Sigmoid colon (tissue), 4 donors: ENCODE results near the gene TMEM198.

Experiments used
- POLR2AphosphoS5 ChIP-seq, 4 donors: sonication (generic); formaldehyde crosslinking; IDR thresholded peaks; one replicate each; pipeline ENCODE4 v1.6.1; 2017; ENCODE audit warnings: antibody characterized with exemption in 4 of 4
- TF ChIP-seq, protein P1 (sequence below), 4 experiments: fragments of 450-650 bp in 3 of 4; fragments of 200-600 bp in 1 of 4; IDR thresholded peaks; one replicate each; pipeline ENCODE4 v1.5.1; 2016 to 2019; ENCODE audit warnings: antibody characterized with exemption in 4 of 4, mild to moderate bottlenecking in 3 of 4, moderate library complexity in 2 of 4

DNA sequence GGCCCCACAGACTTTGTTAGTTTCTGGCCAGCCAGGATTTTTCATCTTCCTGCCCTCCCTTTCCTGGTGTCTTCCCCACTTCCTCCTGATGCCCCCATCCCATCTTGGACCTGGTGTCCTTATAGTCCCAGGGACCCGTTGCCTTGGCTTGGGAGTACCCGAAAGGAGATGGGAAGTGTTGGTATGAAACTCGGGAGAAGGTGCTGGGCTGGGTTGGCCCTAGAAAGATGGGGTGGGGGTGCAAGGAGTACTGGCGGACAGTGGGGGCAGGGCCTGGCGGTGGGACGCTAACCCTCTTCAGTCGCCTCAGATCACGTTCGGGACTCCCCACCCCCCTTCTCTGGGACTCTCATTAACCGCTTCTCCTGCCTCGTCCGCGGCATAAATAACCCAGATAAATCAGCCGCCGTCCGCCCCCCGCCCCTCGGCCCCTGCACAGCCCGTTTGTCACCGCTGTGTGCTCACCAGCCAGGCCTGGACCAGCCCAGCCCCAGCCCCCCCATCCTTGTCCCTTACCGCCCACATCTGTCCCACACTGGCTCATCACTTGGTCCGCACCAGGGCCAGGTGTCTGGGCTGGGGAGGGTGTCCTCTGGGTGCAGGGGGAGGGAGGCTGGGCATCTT is 33.2 kb upstream of the TMEM198 start:
- TF ChIP-seq, protein P1, sequence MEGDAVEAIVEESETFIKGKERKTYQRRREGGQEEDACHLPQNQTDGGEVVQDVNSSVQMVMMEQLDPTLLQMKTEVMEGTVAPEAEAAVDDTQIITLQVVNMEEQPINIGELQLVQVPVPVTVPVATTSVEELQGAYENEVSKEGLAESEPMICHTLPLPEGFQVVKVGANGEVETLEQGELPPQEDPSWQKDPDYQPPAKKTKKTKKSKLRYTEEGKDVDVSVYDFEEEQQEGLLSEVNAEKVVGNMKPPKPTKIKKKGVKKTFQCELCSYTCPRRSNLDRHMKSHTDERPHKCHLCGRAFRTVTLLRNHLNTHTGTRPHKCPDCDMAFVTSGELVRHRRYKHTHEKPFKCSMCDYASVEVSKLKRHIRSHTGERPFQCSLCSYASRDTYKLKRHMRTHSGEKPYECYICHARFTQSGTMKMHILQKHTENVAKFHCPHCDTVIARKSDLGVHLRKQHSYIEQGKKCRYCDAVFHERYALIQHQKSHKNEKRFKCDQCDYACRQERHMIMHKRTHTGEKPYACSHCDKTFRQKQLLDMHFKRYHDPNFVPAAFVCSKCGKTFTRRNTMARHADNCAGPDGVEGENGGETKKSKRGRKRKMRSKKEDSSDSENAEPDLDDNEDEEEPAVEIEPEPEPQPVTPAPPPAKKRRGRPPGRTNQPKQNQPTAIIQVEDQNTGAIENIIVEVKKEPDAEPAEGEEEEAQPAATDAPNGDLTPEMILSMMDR (IDR thresholded peaks at IDR 0.05), result no peak
- no peak for TF ChIP-seq POLR2AphosphoS5 (IDR thresholded peaks at IDR 0.05)
